Kidney tubule cell (primary cell): ENCODE results near the gene CRYBB1.
"Not testable (repeated sequence)": the region's sequence is repeated elsewhere in the genome, so short reads cannot be mapped to it uniquely, and the experiment has no call there.

Experiments used
- DNase-seq: peaks from one replicate; pipeline ENCODE4 v3.0.0-alpha.2; 2018; ENCODE audit warnings: low spot score

The CRYBB1 gene

DNA sequence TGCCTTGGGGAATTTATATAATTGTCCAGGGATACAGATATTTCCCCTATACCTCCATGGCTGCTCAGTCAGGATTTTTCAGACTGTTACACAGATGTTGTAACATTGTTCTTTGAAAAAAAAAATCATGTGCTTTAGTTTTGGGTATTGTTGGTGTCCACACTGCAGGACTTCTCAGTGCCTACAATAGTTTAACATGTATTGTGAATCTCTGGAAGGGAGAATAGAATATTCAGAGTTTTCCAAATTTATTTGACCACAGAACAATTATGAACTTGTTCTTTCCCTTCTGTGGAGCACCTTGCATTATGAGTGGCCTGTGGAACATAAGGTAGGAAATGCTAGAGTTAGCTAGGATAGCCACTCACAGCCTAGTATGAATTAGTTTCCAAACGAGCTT is 18.5 kb upstream of the CRYBB1 start:
- no peak for DNase-seq

DNA sequence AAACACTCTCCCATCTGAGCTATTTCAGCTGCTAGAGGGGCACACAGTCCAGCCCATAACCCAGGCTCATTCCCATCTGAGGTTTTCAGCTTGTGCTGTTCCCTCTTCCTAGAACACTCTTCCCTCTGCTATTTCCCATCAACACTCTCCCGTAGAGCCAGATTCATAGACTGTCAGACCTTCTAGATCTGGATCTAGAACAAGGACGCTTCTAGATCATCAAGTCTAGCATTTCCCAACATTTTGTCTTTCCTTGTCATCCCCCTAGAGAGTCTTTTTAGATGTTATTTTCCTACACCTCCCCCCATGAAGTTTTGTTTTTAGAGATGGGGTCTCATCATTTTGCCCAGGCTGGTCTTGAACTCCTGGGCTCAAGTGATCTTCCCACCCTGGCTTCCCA is 17.3 kb upstream of the CRYBB1 start:
- DNase-seq = no peak

GRCh38 chr22:26634189-26634588 is 16.4 kb upstream of the CRYBB1 start:
- DNase-seq = no peak

DNA sequence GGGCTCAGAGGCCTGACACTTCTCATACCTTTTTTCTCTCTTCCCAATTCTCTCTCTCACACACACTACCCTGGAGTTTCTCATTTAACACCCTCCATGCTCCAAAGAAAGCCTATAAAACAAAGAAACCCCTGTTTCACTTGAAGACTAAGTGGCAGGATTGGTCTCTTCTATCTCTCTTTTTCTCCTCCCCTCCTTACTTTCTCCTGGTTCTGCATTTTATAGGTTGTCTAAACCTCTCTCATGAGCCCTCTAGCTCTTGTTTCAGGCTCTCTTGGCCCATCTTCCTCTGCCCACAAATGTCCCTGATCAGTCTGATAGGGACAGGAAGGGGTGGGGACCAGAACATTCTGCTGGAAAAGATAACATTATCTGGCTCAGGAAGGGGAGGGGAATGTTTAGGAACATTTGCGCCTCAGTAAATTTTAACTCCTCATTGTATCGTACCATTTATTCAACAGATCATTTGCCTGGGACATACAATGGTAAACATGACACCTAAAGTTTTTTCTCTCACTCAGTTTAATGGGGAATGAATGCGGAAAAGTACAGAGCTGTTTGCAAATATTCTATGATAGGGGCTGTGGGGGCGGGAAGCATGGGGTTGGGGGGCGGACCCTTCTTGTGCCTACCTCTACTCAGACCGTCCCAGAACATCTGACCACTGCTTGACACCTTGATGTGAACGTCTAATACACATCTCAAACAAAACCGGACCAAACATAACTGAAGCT is 14.8 kb upstream of the CRYBB1 start:
- DNase-seq = no peak

- no peak for DNase-seq
These were observed 13.5 kb upstream of the CRYBB1 start for GRCh38 chr22:26631282-26631681.

GRCh38 chr22:26629988-26630761 is 12.3 kb upstream of the CRYBB1 start:
- DNase-seq = no peak

- peak; percentile 32 for DNase-seq
These were observed 7.0 kb upstream of the CRYBB1 start for GRCh38 chr22:26624803-26625202.

GRCh38 chr22:26623984-26624383 is 6.2 kb upstream of the CRYBB1 start:
- no peak for DNase-seq

DNA sequence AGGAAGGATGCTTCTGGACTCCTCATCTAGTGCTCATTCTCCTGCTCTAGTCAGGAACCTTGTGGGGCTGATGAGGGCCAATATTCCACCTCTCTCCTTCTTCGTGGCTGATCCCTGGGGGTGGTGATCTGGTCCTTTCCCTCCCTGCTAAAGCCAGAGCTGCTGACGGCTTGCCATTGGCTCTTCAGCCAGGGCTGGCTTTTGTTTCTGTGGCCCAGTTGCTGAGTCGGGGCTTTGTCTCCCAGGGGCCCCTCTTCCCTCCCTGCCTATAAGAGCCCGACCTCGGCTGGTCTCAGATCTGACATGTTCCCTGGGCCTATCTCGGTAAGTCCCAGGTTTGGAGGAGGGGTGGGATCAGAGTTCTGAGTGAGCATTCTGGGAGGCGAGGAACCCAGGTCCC is 3.8 kb upstream of the CRYBB1 start, which contains the start of gene CRYBA4:
Gene CRYBA4, plus strand, starts transcription at position 301 of the 400 bp plus-strand sequence. CDS start 634 bp downstream, outside the sequence.
- no peak for DNase-seq

DNA sequence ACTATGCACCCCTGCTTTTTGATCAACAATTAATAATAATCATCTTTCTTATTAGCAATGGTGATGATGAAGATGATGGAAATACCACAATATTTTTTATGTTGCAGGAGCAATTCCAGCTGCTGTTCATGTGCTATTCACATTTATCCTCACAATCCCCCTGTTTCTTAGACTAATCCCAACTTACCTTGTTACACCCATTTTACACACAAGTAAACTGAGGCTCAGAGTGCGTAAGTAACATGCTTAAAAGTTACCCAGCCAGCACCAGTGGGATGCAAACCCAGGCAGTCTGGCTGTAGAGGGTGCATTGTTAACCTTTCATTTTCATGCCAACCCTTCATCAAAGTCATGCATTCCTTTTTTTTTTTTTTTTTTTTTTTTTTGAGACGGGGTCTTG is 2.4 kb upstream of the CRYBB1 start:
- DNase-seq = no peak

DNA sequence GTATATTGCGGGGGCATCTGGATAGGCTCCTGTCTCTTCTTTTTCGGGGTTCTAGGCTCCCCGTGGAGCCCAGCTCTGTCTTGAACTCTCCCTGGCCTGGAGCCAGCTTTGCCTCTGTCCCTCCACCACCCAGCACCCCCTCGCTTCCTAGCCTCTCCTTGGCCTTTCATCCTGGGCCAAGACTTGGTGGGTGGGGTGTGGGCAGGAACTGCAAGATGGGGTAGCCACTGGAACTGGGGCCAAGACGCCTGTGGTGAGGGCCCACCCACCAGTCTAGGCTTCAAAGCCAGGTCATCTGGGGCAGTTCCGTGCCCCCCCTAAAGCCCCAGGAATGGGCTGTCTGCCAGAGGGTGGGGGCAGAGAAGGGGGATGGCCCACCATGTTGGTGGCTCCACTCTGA is 1.7 kb upstream of the CRYBB1 start:
- DNase-seq = no peak

GRCh38 chr22:26618455-26618854 is 628 bp upstream of the CRYBB1 start:
- DNase-seq = no peak

DNA sequence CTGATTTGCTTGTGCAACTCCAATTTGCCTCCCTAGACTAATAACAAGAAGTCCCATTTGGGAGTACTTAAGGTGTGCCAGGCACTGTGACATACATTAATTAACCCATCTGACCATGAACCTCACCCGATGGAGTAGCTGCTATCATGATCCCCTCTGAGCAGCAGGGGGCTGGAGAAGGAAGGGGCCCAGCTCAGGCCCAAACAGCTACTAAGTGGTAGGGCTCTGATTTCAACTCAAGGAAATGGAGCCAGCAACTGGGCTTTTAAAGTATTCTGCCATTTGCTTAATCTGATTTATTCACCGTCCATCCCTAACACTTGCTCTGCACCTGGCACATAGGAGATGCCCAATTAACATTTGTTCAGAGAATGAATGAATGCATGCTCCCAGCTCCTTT is 1.2 kb downstream of the CRYBB1 start:
- DNase-seq = no peak

DNA sequence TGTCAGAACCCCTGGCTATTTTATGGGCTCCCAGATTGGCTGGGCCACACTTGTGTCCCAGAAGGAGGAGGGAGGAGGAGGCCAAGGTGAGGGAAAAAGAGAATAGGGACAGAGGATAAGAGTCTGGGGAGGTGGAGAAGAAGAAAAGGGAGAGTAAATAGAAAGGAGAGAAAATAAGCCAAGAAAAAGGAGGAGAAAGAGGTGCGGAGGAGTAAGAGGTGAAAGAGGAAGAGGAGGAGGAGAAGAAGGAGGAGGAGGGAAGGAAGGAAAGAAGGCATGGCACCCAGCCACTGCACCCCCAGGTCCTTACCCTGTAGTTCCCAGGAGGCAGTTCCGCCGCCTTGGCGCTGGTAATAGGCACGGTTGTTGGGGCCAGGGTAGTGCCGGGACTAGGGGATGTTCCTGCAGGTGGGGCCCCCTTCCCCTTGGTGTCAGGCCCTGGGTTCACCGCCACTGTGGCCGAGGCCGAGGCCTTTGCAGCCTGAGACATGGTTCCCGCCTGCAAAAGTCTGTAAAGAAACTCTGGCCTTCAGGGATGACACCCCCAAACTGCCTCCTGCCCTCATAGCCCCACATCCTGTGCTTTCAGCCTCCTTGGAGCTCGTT is 1.9 kb downstream of the CRYBB1 start:
- no peak for DNase-seq

- DNase-seq = no peak
These were observed 2.7 kb downstream of the CRYBB1 start for GRCh38 chr22:26615149-26615548.

DNA sequence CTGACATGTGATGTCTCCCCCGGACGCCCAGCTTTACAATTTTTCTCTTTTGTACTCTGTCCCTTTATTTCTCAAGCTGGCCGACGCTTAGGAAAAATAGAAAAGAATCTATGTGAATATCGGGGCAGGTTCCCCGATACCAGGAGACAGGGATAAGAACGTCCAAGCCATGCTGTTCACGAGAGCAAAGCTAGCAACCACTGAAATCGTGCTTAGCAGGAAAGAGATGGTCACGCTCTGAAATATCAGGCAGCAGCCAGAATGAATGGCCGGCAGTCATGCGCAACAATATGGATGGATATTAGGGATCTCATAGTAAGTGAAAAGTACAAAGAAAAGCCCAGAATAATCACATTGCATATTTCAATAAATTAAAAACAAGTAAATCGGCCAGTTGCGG is 3.5 kb downstream of the CRYBB1 start:
- no peak for DNase-seq

- DNase-seq = not testable (repeated sequence)
These were observed 4.1 kb downstream of the CRYBB1 start for GRCh38 chr22:26613753-26614152.

GRCh38 chr22:26612652-26613051 is 5.2 kb downstream of the CRYBB1 start:
- no peak for DNase-seq

DNA sequence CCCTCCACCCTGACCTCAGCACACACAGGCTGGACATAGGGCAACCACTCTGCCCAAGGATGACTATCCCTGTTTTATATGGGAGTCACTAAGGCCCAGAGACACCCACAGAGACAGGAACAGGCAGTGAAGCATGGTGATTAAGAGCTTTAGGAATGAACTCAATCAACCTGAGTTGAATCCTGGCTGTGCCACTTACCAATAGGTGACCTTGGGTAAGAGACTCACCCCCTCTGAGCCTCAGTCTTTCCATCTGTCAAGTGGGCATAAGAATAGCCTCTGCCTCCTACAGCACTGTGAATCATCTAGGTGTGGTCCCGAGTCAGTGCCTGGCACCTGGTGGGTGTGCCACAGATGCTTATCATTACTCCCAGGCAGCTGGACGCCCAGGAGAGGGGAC is 6.8 kb downstream of the CRYBB1 start:
- no peak for DNase-seq

GRCh38 chr22:26610072-26610958 is 7.5 kb downstream of the CRYBB1 start:
- DNase-seq = no peak

GRCh38 chr22:26609287-26609686 is 8.5 kb downstream of the CRYBB1 start:
- no peak for DNase-seq

GRCh38 chr22:26608129-26608528 is 9.7 kb downstream of the CRYBB1 start:
- no peak for DNase-seq
